ENCODE results near the gene NKAIN2. TPM values are rescaled to one million over a fixed set of nuclear protein-coding genes. Genes with fewer than 3 reads are reported as not detected.

Gene NKAIN2
- total RNA-seq, 1 experiment from 2014 or later, result not detected

DNA sequence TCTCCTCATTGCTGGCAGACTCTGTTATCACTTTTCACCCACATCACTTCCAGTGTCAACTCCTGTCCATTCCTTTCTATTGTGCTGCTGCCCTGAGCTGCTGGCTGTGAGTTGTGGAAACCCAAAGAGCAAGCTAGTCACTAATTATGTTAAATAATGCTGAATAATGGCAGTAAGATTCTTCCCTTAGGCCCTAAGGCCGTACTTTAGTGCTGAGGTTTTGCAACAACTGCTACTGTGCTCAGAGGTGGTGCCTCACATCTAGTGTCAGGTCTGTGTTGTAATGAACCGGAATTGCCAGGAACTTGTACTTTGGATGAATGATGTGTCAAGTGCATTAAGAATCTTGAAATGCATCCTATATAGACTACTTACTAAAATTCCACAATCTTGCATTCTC, 786.3 kb downstream of the NKAIN2 start:
- no peak overlapping the region for H3K4me3 Mint-ChIP-seq (ENCODE audit: low read depth, unreplicated experiment)
- no TSS peak for BruUV-seq (replicated peaks)
- H3K9me3 Mint-ChIP-seq (ENCODE audit: low read depth, unreplicated experiment), result no peaks in the 10 kb centered on the region
- peaks cover 12% of the 10 kb centered on the region for H3K27me3 Mint-ChIP-seq (ENCODE audit: unreplicated experiment)
- intact Hi-C loops (cut with micrococcal nuclease; ENCODE audit: unreplicated experiment), result no loop called here
- CTCF ChIA-PET, result no interaction called here
- no peak for DNase-seq
- TF ChIP-seq, protein P1, sequence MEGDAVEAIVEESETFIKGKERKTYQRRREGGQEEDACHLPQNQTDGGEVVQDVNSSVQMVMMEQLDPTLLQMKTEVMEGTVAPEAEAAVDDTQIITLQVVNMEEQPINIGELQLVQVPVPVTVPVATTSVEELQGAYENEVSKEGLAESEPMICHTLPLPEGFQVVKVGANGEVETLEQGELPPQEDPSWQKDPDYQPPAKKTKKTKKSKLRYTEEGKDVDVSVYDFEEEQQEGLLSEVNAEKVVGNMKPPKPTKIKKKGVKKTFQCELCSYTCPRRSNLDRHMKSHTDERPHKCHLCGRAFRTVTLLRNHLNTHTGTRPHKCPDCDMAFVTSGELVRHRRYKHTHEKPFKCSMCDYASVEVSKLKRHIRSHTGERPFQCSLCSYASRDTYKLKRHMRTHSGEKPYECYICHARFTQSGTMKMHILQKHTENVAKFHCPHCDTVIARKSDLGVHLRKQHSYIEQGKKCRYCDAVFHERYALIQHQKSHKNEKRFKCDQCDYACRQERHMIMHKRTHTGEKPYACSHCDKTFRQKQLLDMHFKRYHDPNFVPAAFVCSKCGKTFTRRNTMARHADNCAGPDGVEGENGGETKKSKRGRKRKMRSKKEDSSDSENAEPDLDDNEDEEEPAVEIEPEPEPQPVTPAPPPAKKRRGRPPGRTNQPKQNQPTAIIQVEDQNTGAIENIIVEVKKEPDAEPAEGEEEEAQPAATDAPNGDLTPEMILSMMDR (IDR thresholded peaks at IDR 0.05; ENCODE audit: unreplicated experiment), result no peak
- no peak overlapping the region for H3K27ac Mint-ChIP-seq (ENCODE audit: unreplicated experiment)
- no peaks in the 10 kb centered on the region for H3K36me3 Mint-ChIP-seq (ENCODE audit: insufficient read depth, unreplicated experiment)
- no peaks in the 10 kb centered on the region for H3K4me1 Mint-ChIP-seq (ENCODE audit: low read depth, unreplicated experiment)

DNA sequence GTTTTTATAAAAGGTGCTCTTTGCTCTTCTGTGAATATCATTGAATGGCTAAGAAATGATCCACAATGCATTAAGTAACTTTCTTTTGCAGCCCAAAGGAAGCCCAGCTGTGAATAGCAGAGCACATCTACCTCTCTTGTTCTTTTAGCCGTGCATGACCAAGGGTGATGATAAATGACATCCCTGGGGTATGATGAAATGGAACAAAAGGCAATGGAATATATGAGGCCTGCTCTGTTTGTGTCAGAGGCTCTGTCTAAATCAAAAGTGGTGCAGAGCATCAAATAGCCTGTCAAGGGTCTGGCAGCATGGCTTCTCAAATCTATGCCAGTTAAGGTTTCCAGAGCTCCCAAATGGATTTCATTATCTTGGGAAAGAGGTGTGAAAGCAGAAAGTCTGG, 796.0 kb downstream of the NKAIN2 start:
- Mint-ChIP-seq H3K4me3 (ENCODE audit: low read depth, unreplicated experiment) (no peak overlapping the region), H3K4me1 (ENCODE audit: low read depth, unreplicated experiment) (no peaks in the 10 kb centered on the region), H3K9me3 (ENCODE audit: low read depth, unreplicated experiment) (no peaks in the 10 kb centered on the region), H3K36me3 (ENCODE audit: insufficient read depth, unreplicated experiment) (no peaks in the 10 kb centered on the region), H3K27me3 (ENCODE audit: unreplicated experiment) (peaks cover 6% of the 10 kb centered on the region), H3K27ac (ENCODE audit: unreplicated experiment) (no peak overlapping the region)
- TF ChIP-seq, protein P1 (IDR thresholded peaks at IDR 0.05; ENCODE audit: unreplicated experiment), result no peak
- intact Hi-C loops (cut with micrococcal nuclease; ENCODE audit: unreplicated experiment), result no loop called here
- CTCF ChIA-PET, result interaction anchor here (0.5 kb wide), 1 partner anchor 766 kb away, joined by 5 read pairs; no protein-coding TSS in a partner anchor
- no peak for DNase-seq
- BruUV-seq (replicated peaks), result no TSS peak

- CTCF ChIA-PET, result no interaction called here
- no peaks in the 10 kb centered on the region for H3K27me3 Mint-ChIP-seq (ENCODE audit: unreplicated experiment)
- intact Hi-C loops (cut with micrococcal nuclease; ENCODE audit: unreplicated experiment), result no loop called here
- no peak overlapping the region for H3K27ac Mint-ChIP-seq (ENCODE audit: unreplicated experiment)
- no peaks in the 10 kb centered on the region for H3K36me3 Mint-ChIP-seq (ENCODE audit: insufficient read depth, unreplicated experiment)
- DNase-seq, result no peak
- no peaks in the 10 kb centered on the region for H3K9me3 Mint-ChIP-seq (ENCODE audit: low read depth, unreplicated experiment)
- no peak overlapping the region for H3K4me3 Mint-ChIP-seq (ENCODE audit: low read depth, unreplicated experiment)
- H3K4me1 Mint-ChIP-seq (ENCODE audit: low read depth, unreplicated experiment), result no peaks in the 10 kb centered on the region
- no TSS peak for BruUV-seq (replicated peaks)
- TF ChIP-seq, protein P1 (IDR thresholded peaks at IDR 0.05; ENCODE audit: unreplicated experiment), result no peak
Observed at GRCh38 chr6:124604719-124605118, 801.1 kb downstream of the NKAIN2 start.

DNA sequence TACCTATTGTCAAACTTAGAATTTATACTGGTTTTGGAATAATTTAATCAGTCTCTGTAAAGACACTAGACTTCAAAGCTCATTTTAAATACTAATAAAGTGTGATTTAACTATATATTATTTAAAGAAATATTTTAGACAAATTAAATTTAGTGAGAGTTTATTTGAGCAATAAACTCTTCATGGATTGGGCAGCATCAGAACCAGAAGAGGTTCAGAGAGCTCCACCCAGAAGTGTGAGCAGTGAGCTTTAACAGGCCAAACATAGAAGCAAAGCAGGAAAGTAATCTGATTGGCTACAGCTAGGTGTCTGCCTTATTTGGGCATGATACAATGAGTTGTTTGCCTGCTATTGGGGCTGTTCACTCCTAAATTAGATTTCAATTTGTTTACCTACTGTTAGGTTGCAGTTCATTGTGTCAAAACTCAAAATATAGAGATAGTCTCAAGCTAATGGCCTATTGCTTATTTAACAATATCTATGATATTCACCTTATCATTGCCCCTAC, 803.5 kb downstream of the NKAIN2 start:
- DNase-seq, result no peak
- Mint-ChIP-seq H3K36me3 (ENCODE audit: insufficient read depth, unreplicated experiment) (no peaks in the 10 kb centered on the region), H3K9me3 (ENCODE audit: low read depth, unreplicated experiment) (no peaks in the 10 kb centered on the region), H3K27me3 (ENCODE audit: unreplicated experiment) (no peaks in the 10 kb centered on the region), H3K4me3 (ENCODE audit: low read depth, unreplicated experiment) (no peak overlapping the region), H3K4me1 (ENCODE audit: low read depth, unreplicated experiment) (no peaks in the 10 kb centered on the region), H3K27ac (ENCODE audit: unreplicated experiment) (no peak overlapping the region)
- TF ChIP-seq, protein P1 (IDR thresholded peaks at IDR 0.05; ENCODE audit: unreplicated experiment), result no peak
- CTCF ChIA-PET, result no interaction called here
- intact Hi-C loops (cut with micrococcal nuclease; ENCODE audit: unreplicated experiment), result no loop called here
- no TSS peak for BruUV-seq (replicated peaks)

All from Calu3 (cell line).